GM19099 (cell line): ENCODE measurements around the gene CDK14.

Source experiments
- POLR2A ChIP-seq: IDR thresholded peaks from 3 replicates; pipeline ENCODE4 v1.6.1; 2011; ENCODE audit warnings: low read depth; ENCODE audit not compliant: insufficient read length; ENCODE audit errors: extremely low read depth

CDK14 gene

GRCh38 chr7:90736968-90737939, 141.1 kb downstream of the CDK14 start:
- TF ChIP-seq POLR2A, result no peak

GRCh38 chr7:90738249-90738648, 142.1 kb downstream of the CDK14 start:
- TF ChIP-seq POLR2A, result no peak

GRCh38 chr7:90739716-90740115, 143.6 kb downstream of the CDK14 start:
- TF ChIP-seq POLR2A, result no peak

- no peak for TF ChIP-seq POLR2A
These were observed 144.3 kb downstream of the CDK14 start for GRCh38 chr7:90740386-90740785.

- no peak for TF ChIP-seq POLR2A
These were observed 147.5 kb downstream of the CDK14 start for GRCh38 chr7:90743626-90744025.

- TF ChIP-seq POLR2A, result no peak
These were observed 151.4 kb downstream of the CDK14 start for GRCh38 chr7:90747516-90747915.

- no peak for TF ChIP-seq POLR2A
These were observed 153.1 kb downstream of the CDK14 start for GRCh38 chr7:90749262-90749661.

GRCh38 chr7:90749774-90750173, 153.7 kb downstream of the CDK14 start:
- TF ChIP-seq POLR2A, result no peak

GRCh38 chr7:90751595-90751994, 155.5 kb downstream of the CDK14 start:
- TF ChIP-seq POLR2A, result no peak

- no peak for TF ChIP-seq POLR2A
These were observed 155.9 kb downstream of the CDK14 start for GRCh38 chr7:90752051-90752450.

GRCh38 chr7:90755041-90755440, 158.9 kb downstream of the CDK14 start:
- TF ChIP-seq POLR2A, result no peak

GRCh38 chr7:90756366-90756765, 160.2 kb downstream of the CDK14 start:
- TF ChIP-seq POLR2A, result no peak

GRCh38 chr7:90758933-90759562, 162.9 kb downstream of the CDK14 start:
- TF ChIP-seq POLR2A, result no peak

GRCh38 chr7:90759710-90760109, 163.6 kb downstream of the CDK14 start:
- TF ChIP-seq POLR2A, result no peak

- TF ChIP-seq POLR2A, result no peak
These were observed 164.8 kb downstream of the CDK14 start for GRCh38 chr7:90760892-90761291.

- TF ChIP-seq POLR2A, result no peak
These were observed 165.5 kb downstream of the CDK14 start for GRCh38 chr7:90761584-90761983.
